Measurements from ENCODE around the gene LCN10. TPM values are rescaled to one million over a fixed set of nuclear protein-coding genes. Genes with fewer than 3 reads are reported as not detected.

The LCN10 gene
- total and polyA plus RNA-seq, 2 of the 13 experiments (the other 11 are each of a cell fraction or from before 2014, with no cell fraction given) = 0.53 to 0.61 TPM

- no peak for TF ChIP-seq POGK (CRISPR knock-in tag; conservative IDR thresholded peaks at IDR 0.05)
- TF ChIP-seq ZNF761 (CRISPR knock-in tag; conservative IDR thresholded peaks at IDR 0.05) = 0 out of 2 replicates have a peak, but pooled peaks have one; percentile 66
- peak; percentile 47; the same call in 1 of the 2 replicates for TF ChIP-seq ZNF547 (CRISPR knock-in tag; IDR thresholded peaks at IDR 0.05)
- TF ChIP-seq ZNF124 (CRISPR knock-in tag; IDR thresholded peaks at IDR 0.05) = no peak
- no peak for TF ChIP-seq NPAS2 (CRISPR knock-in tag; IDR thresholded peaks at IDR 0.05; ENCODE audit: borderline replicate concordance)
- no peak for TF ChIP-seq SMARCC2 (IDR thresholded peaks at IDR 0.05)
- peak; percentile 98 for TF ChIP-seq ZEB1 (IDR thresholded peaks at IDR 0.05; ENCODE audit: insufficient replicate concordance, low read depth)
- no peak for TF ChIP-seq TEF (CRISPR knock-in tag; IDR thresholded peaks at IDR 0.05)
- TF ChIP-seq GTF3A (CRISPR knock-in tag; conservative IDR thresholded peaks at IDR 0.05) = no peak
- TF ChIP-seq HOXA9 (CRISPR knock-in tag; IDR thresholded peaks at IDR 0.05; ENCODE audit: borderline replicate concordance) = no peak
- no peak for TF ChIP-seq PRPF4 (IDR thresholded peaks at IDR 0.05; ENCODE audit: low read depth, low read length, poor library complexity, severe bottlenecking)
- peak; percentile 56; the same call in 1 of the 2 replicates for TF ChIP-seq MZF1 (CRISPR knock-in tag; IDR thresholded peaks at IDR 0.05; ENCODE audit: borderline replicate concordance)
- TF ChIP-seq ZNF446 (CRISPR knock-in tag; IDR thresholded peaks at IDR 0.05) = no peak
- TF ChIP-seq ZNF784 (CRISPR knock-in tag; IDR thresholded peaks at IDR 0.05; ENCODE audit: borderline replicate concordance) = no peak; the same call in 1 of the 2 replicates
- TF ChIP-seq AKAP8 (CRISPR knock-in tag; IDR thresholded peaks at IDR 0.05) = no peak
- no peak for TF ChIP-seq MLLT10 (CRISPR knock-in tag; IDR thresholded peaks at IDR 0.05)
- TF ChIP-seq KLF16 (CRISPR knock-in tag; IDR thresholded peaks at IDR 0.05) = no peak
- peak; percentile 52; the same call in 1 of the 2 replicates for TF ChIP-seq SOX13 (IDR thresholded peaks at IDR 0.05)
- TF ChIP-seq SOX13 (CRISPR knock-in tag; conservative IDR thresholded peaks at IDR 0.05 in 1 of 2, IDR thresholded peaks at IDR 0.05 in 1 of 2) = no peak; a peak in 1 of 4 replicates
- TF ChIP-seq ZNF879 (CRISPR knock-in tag; IDR thresholded peaks at IDR 0.05) = no peak
- no peak for TF ChIP-seq GMEB2 (CRISPR knock-in tag; IDR thresholded peaks at IDR 0.05; ENCODE audit: low read depth)
- no peak for TF ChIP-seq E2F1 (CRISPR knock-in tag; IDR thresholded peaks at IDR 0.05)
- TF ChIP-seq BORCS8-MEF2B (CRISPR knock-in tag; IDR thresholded peaks at IDR 0.05) = peak; percentile 33; the same call in 1 of the 2 replicates
- TF ChIP-seq ZSCAN9 (CRISPR knock-in tag; IDR thresholded peaks at IDR 0.05; ENCODE audit: borderline replicate concordance) = no peak
- TF ChIP-seq GZF1 (CRISPR knock-in tag; IDR thresholded peaks at IDR 0.05) = peak; percentile 57; the same call in 1 of the 2 replicates
These were observed 49.1 kb downstream of the LCN10 start (continued) for GRCh38 chr9:136693490-136694162.
